Coronary artery (tissue), 2 donors: ENCODE data around the gene MYO7B.
"Not testable (repeated sequence)": the region's sequence is repeated elsewhere in the genome, so short reads cannot be mapped to it uniquely, and the experiment has no call there.

Experiments used
- DNase-seq: peaks from one replicate; pipeline ENCODE4 v3.0.0-alpha.2; 2017; ENCODE audit warnings: low spot score
- H3K27ac ChIP-seq, 2 donors: fragments of 200-600 bp; sonication (generic); one replicate each; pipeline ENCODE4 v1.5.1; 2016 to 2019
- H3K4me3 ChIP-seq: fragments of 200-600 bp; sonication (generic); 2 replicates; pipeline ENCODE4 v1.5.1; 2016; ENCODE audit warnings: mild to moderate bottlenecking, moderate library complexity
- CTCF ChIP-seq: fragments of 200-600 bp; sonication (generic); IDR thresholded peaks from one replicate; pipeline ENCODE4 v1.5.1; 2019; ENCODE audit warnings: antibody characterized with exemption

MYO7B gene

GRCh38 chr2:127520424-127520823, 15.1 kb upstream of the MYO7B start:
- no peak for DNase-seq
- H3K4me3 ChIP-seq, result no peak overlapping the region
- no peak for TF ChIP-seq CTCF
- no peak overlapping the region for H3K27ac ChIP-seq

GRCh38 chr2:127523269-127523939, 12.1 kb upstream of the MYO7B start:
- H3K27ac ChIP-seq, result no peak overlapping the region
- H3K4me3 ChIP-seq, result no peak overlapping the region
- no peak for TF ChIP-seq CTCF
- no peak for DNase-seq

GRCh38 chr2:127524198-127524834, 11.2 kb upstream of the MYO7B start:
- not testable (repeated sequence) for H3K27ac ChIP-seq, H3K4me3 ChIP-seq, DNase-seq

- H3K4me3 ChIP-seq, result peak overlapping the region; percentile 87
- peak overlapping the region; percentile 91 for H3K27ac ChIP-seq
- no peak for TF ChIP-seq CTCF
- DNase-seq, result no peak
These were observed 9.8 kb upstream of the MYO7B start for GRCh38 chr2:127525691-127526131.

- DNase-seq, result peak; percentile 98
- H3K4me3 ChIP-seq, result peak within 1 kb of the TSS; percentile 87
- TF ChIP-seq CTCF, result no peak
These were observed 9.1 kb upstream of the MYO7B start, which contains the start of gene IWS1 for GRCh38 chr2:127526132-127527000. TSS of gene IWS1 (minus strand) at chr2:127526489. CDS start at chr2:127526208, 281 bp downstream.

GRCh38 chr2:127527001-127527804, 8.3 kb upstream of the MYO7B start:
- peak overlapping the region; percentile 91 for H3K27ac ChIP-seq
- H3K4me3 ChIP-seq, result peak overlapping the region; percentile 87
- no peak for TF ChIP-seq CTCF
- DNase-seq, result no peak

More at GRCh38 chr2:127526132-127527000, 9.1 kb upstream of the MYO7B start, which contains the start of gene IWS1:
- H3K27ac ChIP-seq, result peak within 1 kb of the TSS; percentile 91
